HG02852 (cell line): ENCODE measurements around the gene AP1M1.

Experiments
- ATAC-seq: cut with Tn5 transposase; IDR thresholded peaks from one replicate; pipeline ENCODE4 v1.9.1; 2021; ENCODE audit warnings: mild to moderate bottlenecking, moderate library complexity; ENCODE audit not compliant: unreplicated experiment

AP1M1 gene

DNA sequence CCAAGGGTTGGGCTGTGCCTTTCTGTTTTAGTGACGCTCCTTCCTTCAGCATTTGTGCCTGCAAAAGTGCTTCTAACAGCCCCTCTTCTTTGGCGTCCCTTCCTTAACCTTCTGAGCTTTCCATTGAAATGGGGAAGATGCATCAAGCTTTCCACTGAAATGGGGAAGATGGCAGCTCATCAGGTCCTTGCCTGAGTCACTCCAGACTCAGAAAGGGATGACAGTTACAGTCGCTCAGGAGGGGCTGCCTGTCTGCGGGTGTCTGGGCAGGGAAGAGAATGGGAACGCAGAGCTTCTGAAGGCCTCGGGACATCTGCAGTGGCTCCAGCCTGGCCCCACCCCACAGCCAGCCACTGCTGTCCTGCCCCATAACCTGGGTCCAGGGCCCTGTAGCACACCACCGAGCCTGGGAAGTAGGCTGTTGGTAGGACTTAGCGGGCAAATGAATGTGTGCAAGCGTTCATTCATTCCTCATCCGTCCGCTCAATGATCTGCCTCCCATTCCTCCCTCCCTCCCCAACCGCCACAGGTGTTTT is 9.8 kb downstream of the AP1M1 start:
- ATAC-seq = no peak

- ATAC-seq = no peak
These were observed 10.5 kb downstream of the AP1M1 start for GRCh38 chr19:16208064-16208759.

- ATAC-seq = no peak
These were observed 11.3 kb downstream of the AP1M1 start for GRCh38 chr19:16208847-16209665.

- ATAC-seq = no peak
These were observed 12.5 kb downstream of the AP1M1 start for GRCh38 chr19:16210168-16210567.

GRCh38 chr19:16213076-16213475 is 15.4 kb downstream of the AP1M1 start:
- ATAC-seq = no peak

GRCh38 chr19:16216744-16217670 is 19.3 kb downstream of the AP1M1 start:
- no peak for ATAC-seq

DNA sequence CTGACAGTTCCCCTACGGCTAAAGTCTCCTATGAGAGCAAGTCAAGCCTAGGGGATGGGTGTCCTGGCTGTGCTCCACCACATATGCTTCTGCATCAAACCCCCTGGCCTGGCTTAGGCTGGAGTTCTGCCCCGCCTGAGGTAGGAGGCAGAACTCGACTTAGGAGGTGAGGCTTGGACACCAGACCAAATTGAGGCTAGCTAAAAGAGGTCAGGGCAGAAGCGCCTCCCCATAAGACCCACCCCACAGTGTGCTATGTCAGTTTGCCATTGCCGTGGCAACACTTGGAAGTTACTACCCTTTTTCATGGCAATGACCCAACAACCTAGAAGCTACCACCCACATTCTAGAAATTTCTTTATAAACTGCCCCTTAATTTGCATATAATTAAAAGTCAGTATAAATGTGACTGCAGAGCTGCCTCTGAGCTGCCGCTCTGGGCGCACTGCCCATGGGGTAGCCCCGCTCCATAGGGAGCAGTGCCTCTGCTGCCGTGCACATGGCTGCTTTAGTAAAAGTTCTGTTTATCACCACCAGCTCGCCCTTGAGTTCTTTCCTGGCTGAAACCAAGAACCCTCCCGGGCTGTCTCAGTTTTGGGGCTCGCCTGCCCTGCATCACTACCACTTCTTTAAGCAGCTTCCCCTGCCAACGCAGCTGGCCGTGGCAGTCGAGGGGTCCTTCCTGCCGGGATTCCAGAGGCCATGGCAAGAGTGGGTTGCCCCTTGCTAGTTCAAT is 20.2 kb downstream of the AP1M1 start:
- no peak for ATAC-seq

GRCh38 chr19:16218851-16219250 is 21.1 kb downstream of the AP1M1 start:
- ATAC-seq = no peak

GRCh38 chr19:16222806-16223205 is 25.1 kb downstream of the AP1M1 start:
- ATAC-seq = no peak

DNA sequence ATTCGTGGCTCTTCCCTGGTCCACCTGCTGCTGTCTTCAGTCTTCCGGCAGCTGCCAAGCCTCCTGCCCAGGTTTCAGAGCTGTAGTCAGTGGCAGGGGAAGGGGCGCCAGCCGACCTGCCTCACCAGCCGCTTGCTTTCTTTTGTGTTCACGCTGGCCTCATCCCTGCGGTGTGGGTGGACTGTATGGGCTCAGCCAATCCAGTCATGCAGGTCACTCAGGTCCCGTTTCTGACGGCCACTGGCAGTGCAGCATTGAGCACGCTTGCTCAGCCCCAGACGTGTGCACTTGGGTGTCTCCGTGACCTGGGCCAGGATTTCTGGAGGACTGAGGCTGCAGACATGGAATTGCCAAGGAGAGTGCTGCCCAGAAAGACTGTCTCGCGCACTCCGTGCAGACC is 26.0 kb downstream of the AP1M1 start:
- ATAC-seq = no peak

DNA sequence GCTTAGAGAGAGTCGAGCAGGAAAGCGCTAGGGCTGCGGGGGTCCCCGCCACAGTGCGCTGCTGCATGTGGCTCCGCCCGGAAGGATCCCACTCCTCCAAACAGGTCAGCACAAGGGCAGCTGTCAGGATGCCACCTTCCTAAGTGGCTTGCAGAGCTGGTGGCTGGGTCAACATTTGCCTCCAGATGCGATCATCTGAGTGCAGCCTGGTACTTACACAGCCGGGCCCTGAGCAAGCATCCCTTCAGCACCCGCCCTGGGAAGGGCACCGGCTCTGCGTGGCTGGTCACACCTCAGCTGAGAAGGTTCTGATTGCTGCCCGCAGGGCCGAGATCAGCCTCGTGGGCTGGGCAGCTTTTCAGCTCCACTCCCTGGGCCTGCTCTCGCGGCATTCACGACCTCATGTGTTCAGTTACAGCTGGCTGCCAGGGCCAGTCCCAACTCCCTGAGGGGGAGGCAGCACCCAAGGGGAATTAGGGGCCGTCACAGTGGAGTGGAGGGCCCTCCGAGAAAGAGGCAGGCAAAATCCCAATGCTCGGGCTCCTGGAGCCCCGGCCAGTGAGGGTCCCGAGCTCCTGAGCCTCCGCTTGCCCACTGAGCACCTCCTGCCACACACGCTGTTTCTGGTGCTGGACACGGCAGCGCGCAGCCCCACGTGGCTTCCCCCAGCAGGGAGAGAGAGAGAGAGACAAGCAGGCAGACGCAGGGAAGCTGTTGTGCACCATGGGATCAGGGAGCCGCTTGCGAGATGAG is 26.8 kb downstream of the AP1M1 start:
- no peak for ATAC-seq

DNA sequence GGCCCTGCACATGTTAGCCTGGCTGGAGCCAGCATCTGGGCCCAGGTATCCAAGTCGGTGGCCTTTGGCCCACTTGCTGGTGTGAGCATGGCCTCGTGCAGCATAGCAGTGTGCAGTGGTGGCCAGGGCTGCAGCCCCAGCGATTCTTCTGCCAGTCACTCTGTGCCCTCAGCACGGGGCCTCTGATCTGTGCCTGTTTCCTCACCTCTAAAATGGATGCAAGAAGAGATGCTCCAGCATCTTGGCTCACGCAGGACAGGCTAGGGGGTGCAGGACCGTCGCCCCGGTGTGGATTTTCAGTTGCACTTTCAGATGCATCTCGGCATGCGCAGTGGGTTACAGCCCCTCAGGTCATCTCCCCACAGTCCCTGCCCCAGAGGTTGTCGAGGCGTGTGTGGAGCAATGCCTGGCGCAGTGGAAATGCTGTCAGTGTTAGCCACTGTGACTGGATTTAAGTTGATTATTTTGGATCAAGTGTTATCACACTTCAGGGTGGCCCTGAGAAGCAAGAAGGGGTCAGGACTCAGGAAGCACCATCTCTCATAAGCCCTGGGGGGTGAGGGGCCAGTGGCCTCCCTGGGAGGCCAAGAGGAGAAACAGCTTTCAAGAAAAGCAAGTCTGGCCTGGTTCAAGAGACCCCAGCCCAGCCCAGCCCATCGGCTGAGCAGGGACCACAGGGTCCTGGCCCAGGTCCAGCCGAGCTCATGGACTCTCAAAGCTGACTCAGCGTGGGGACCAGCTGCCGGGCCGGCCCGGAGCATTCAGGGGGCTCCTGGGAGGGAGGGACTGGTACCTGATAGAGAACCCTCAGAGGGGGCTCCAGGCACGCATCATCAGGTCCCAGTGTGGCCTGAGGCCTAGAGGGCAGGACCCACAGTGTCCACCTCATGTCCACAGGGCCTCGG is 27.8 kb downstream of the AP1M1 start:
- ATAC-seq = no peak

DNA sequence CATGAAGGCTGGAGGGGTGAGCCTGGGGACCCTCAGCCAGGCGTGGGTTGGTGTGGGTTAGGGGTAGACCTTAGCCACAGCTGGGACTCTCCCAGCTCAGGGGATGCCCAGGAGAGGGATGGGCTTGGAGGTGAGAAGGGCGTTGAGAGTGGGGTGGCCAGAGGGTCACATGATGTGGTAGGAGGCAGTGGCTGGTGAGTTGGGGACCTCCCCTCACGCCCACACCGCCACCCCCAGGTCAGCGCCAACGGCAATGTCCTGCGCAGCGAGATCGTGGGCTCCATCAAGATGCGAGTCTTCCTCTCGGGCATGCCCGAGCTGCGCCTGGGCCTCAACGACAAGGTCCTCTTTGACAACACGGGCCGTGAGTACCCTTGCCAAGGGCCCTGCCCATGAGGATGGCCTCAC is 28.5 kb downstream of the AP1M1 start:
- no peak for ATAC-seq

DNA sequence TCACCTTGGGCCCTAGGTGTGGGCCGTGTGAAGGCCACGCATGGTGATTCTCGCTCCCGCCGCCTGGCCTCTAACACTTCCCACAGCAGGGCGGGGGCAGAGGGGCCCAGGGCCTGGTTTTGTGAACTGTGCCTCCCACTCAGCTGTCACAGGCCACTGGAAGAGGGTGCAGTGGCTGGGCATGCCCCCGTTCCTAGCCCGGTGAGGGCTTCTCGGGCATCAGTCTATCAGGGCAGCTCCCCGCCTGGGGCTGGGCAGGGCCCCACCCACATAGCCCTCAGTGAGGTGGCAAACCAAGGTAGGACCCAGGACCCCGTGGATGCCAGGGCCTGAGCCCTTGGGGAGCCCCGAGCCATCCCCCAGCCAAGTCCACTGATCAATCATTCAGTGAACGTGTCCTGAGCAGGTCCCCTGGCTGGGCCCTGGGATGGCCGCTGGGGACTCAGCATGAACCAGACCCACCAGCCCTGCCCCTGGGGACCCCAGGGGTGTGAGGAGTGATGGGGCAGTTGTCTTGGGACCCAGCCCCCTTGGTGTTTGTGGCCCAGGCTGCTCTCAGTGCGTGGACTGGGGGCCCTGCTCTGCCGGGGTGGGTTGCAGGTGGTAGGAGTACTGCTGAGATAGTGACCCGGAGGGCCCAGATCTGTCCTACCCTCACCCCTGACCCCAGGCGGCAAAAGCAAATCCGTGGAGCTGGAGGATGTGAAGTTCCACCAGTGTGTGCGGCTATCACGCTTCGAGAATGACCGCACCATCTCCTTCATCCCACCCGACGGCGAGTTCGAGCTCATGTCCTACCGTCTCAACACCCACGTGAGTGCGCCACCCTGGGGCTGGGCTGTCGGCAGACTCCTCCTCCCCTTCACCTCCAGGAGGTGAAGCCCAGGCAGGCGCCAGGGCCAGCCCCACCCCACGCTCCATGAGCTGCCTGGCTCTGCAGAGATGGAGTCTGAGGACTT is 29.4 kb downstream of the AP1M1 start:
- no peak for ATAC-seq

DNA sequence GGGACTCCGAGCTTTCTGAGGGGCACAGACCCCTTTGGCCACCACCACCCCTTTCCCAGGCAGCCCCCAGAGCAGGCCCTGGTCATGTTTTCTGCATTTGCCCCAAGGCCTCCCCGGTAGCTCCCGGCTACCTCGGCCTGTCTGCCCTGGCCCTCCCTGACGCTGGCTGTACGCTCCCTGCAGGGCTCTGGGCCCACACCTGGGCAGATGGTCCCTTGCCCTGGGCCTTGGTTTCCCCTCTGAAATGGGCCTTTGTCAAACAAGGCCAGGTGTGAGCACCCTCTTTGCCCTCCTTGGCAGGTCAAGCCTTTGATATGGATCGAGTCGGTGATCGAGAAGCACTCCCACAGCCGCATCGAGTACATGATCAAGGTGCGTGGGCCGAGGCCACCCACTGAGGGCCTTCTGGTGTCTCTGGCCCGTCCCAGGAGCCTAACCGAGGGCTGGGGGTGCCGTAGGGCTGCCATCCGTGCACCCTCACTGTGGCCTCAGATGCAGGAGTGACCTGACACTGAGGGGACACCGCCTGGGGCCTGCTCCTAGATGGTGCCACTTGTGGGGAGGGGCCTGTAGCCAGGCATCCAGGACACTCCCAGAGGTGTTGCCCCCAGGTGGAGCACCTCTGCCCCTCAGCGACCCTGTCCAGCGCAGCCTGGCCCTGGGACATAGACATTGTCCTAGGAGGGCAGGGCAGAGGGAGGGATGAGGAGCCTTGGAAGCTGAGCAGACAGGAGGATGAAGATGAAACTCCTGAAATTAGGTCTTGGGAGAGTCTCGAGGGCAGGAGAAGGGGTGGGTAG is 30.3 kb downstream of the AP1M1 start:
- no peak for ATAC-seq

- ATAC-seq = no peak
These were observed 31.1 kb downstream of the AP1M1 start for GRCh38 chr19:16228637-16229321.
